HCT116 (cell line): ENCODE measurements around the gene ALX3. TPM values are rescaled to one million over a fixed set of nuclear protein-coding genes. Genes with fewer than 3 reads are reported as not detected.

ENCODE experiments used
- ATAC-seq: fragments of 200-7000 bp; cut with Tn5 transposase; 2 replicates; pipeline ENCODE4 v1.9.1; 2020; ENCODE audit warnings: mild to moderate bottlenecking, moderate library complexity
- BruUV-seq: library from RNA; stranded (reverse); fragments of 400-500 nt; replicated peaks from 2 replicates; lab custom pipeline; 2021; lab: Mats Ljungman, UMichigan
- CTCF ChIA-PET: fragments of 300-600 bp; sonication (Branson Sonifier 250); formaldehyde crosslinking; loops from one replicate; lab custom pipeline; 2021; ENCODE audit warnings: antibody characterized with exemption; lab: Charles Lee
- POLR2A ChIA-PET: fragments of 300-600, 350-600 bp; sonication (Branson Sonifier 250); formaldehyde crosslinking; loops from one replicate; lab custom pipeline; 2021; ENCODE audit warnings: antibody characterized with exemption; lab: Charles Lee
- RAD21 ChIA-PET, 2 experiments: fragments of 300-600 bp; sonication (Branson Sonifier 250); formaldehyde crosslinking; loops; one replicate each; lab custom pipeline; 2023; ENCODE audit warnings: low total read pairs in 2 of 2; ENCODE audit not compliant: uncharacterized antibody in 2 of 2, unreplicated experiment in 2 of 2, low non-redundant PET in 1 of 2; lab: Charles Lee
- DNase-seq: peaks from one replicate; pipeline ENCODE4 v3.0.0-alpha.2; 2010; ENCODE audit warnings: low read depth, low spot score
- H2AFZ ChIP-seq: fragments of 200-600 bp; shearing (Covaris generic), sonication (generic); 2 replicates; pipeline ENCODE4 v1.6.1; 2017; ENCODE audit warnings: low read depth, mixed run types, mixed read lengths, antibody characterized with exemption, low read length; ENCODE audit not compliant: poor library complexity, severe bottlenecking
- H3K27ac ChIP-seq: 2 replicates; pipeline ENCODE4 v1.5.1; 2012; ENCODE audit warnings: low read depth, low read length
- H3K27me3 ChIP-seq: fragments of 200-600 bp; sonication (generic); 2 replicates; pipeline ENCODE4 v1.6.1; 2016; ENCODE audit warnings: mixed run types, low read length, mixed read lengths; ENCODE audit not compliant: insufficient read depth
- H3K36me3 ChIP-seq, 2 experiments: fragments of 200-500 bp in 1 of 2; fragments of 200-600 bp in 1 of 2; sonication (Bioruptor generic) in 1 of 2; sonication (generic) in 1 of 2; 2 replicates each; pipeline versions ENCODE4 v1.5.1 to v1.6.1; 2014 to 2016; ENCODE audit warnings: low read length in 2 of 2, inconsistent platforms in 1 of 2, mixed read lengths in 1 of 2, mixed run types in 1 of 2; ENCODE audit not compliant: insufficient read depth in 2 of 2, control insufficient read depth in 1 of 2
- H3K4me1 ChIP-seq, 2 experiments: fragments of 200-600 bp in 1 of 2; sonication (generic) in 1 of 2; 2 replicates each; pipeline versions ENCODE4 v1.5.1 to v1.6.1; 2012 to 2017; ENCODE audit warnings: low read length in 2 of 2, inconsistent platforms in 1 of 2, mild to moderate bottlenecking in 1 of 2, mixed read lengths in 1 of 2, mixed run types in 1 of 2, moderate library complexity in 1 of 2; ENCODE audit not compliant: insufficient read depth in 2 of 2, control insufficient read depth in 1 of 2
- H3K4me2 ChIP-seq: fragments of 200-600 bp; sonication (generic); 2 replicates; pipeline ENCODE4 v1.6.1; 2017; ENCODE audit warnings: mixed run types, low read length, mixed read lengths
- H3K4me3 ChIP-seq, 2 experiments: fragments of 200-600 bp in 1 of 2; sonication (generic) in 1 of 2; replicated peaks in 1 of 2; 2 replicates each; pipeline ENCODE4 v1.5.1; 2011 to 2016; ENCODE audit warnings: low read length in 2 of 2, control low read depth in 1 of 2, low read depth in 1 of 2, mild to moderate bottlenecking in 1 of 2, mixed read lengths in 1 of 2, mixed run types in 1 of 2
- H3K79me2 ChIP-seq: fragments of 200-600 bp; sonication (generic); 2 replicates; pipeline ENCODE4 v1.6.1; 2017; ENCODE audit warnings: mild to moderate bottlenecking, mixed run types, low read length, moderate library complexity, mixed read lengths; ENCODE audit not compliant: insufficient read depth
- H3K9ac ChIP-seq: fragments of 200-600 bp; sonication (generic); 2 replicates; pipeline ENCODE4 v1.6.1; 2016; ENCODE audit warnings: low read length, mixed read lengths
- H3K9me2 ChIP-seq: fragments of 200-600 bp; sonication (generic), shearing (Covaris generic); 2 replicates; pipeline ENCODE4 v1.6.1; 2017; ENCODE audit warnings: mixed run types, mild to moderate bottlenecking, moderate library complexity; ENCODE audit not compliant: insufficient read depth
- H3K9me3 ChIP-seq, 2 experiments: fragments of 200-500 bp in 1 of 2; fragments of 200-600 bp in 1 of 2; sonication (Bioruptor generic) in 1 of 2; sonication (generic) in 1 of 2; 2 replicates each; pipeline ENCODE4 v1.6.1; 2014 to 2017; ENCODE audit warnings: low read length in 2 of 2, mixed read lengths in 2 of 2, inconsistent platforms in 1 of 2, low read depth in 1 of 2, mild to moderate bottlenecking in 1 of 2, mixed run types in 1 of 2, moderate library complexity in 1 of 2; ENCODE audit not compliant: control insufficient read depth in 1 of 2, insufficient read depth in 1 of 2
- H4K20me1 ChIP-seq: fragments of 200-600 bp; sonication (generic), shearing (Covaris generic); 2 replicates; pipeline ENCODE4 v1.6.1; 2017; ENCODE audit warnings: mixed run types, mild to moderate bottlenecking, moderate library complexity; ENCODE audit not compliant: insufficient read depth
- ATF3 ChIP-seq: IDR thresholded peaks from 2 replicates; pipeline ENCODE4 v1.6.1; 2012
- CBX3 ChIP-seq: IDR thresholded peaks from 2 replicates; pipeline ENCODE4 v1.6.1; 2012; ENCODE audit warnings: low read depth
- CEBPB ChIP-seq: IDR thresholded peaks from 2 replicates; pipeline ENCODE4 v1.6.1; 2012; ENCODE audit warnings: low read depth
- EGR1 ChIP-seq: IDR thresholded peaks from 2 replicates; pipeline ENCODE4 v1.6.1; 2012; ENCODE audit warnings: low read depth
- ELF1 ChIP-seq: IDR thresholded peaks from 2 replicates; pipeline ENCODE4 v1.6.1; 2012; ENCODE audit warnings: low read depth, borderline replicate concordance
- EZH2 ChIP-seq: fragments of 200-600 bp; sonication (generic); IDR thresholded peaks from 2 replicates; pipeline ENCODE4 v1.6.1; 2017; ENCODE audit warnings: antibody characterized with exemption, mixed run types
- EZH2phosphoT487 ChIP-seq: fragments of 200-600 bp; IDR thresholded peaks from 2 replicates; pipeline ENCODE4 v1.6.1; 2018; ENCODE audit warnings: antibody characterized with exemption, borderline replicate concordance
- JUND ChIP-seq: IDR thresholded peaks from 2 replicates; pipeline ENCODE4 v1.6.1; 2012
- RAD21 ChIP-seq: IDR thresholded peaks from 2 replicates; pipeline ENCODE4 v1.6.1; 2012; ENCODE audit warnings: low read depth, mild to moderate bottlenecking
- SIN3A ChIP-seq: IDR thresholded peaks from 2 replicates; pipeline ENCODE4 v1.6.1; 2012; ENCODE audit warnings: low read depth
- SP1 ChIP-seq: IDR thresholded peaks from 2 replicates; pipeline ENCODE4 v1.6.1; 2012; ENCODE audit warnings: low read depth
- SRF ChIP-seq: IDR thresholded peaks from 2 replicates; pipeline ENCODE4 v1.6.1; 2012; ENCODE audit warnings: low read depth
- TCF7L2 ChIP-seq: IDR thresholded peaks from 2 replicates; pipeline ENCODE4 v1.7.0; 2011; ENCODE audit warnings: borderline replicate concordance, inconsistent platforms; ENCODE audit not compliant: insufficient read depth, insufficient read length; ENCODE audit errors: extremely low read depth
- YY1 ChIP-seq: IDR thresholded peaks from 2 replicates; pipeline ENCODE4 v1.6.1; 2011; ENCODE audit warnings: low read length, low read depth, moderate library complexity, mild to moderate bottlenecking; ENCODE audit not compliant: insufficient replicate concordance; ENCODE audit errors: extremely low read depth
- ZFX ChIP-seq: fragments of 450-650 bp; IDR thresholded peaks from 2 replicates; pipeline ENCODE4 v1.6.1; 2017
- ZNF274 ChIP-seq: fragments of 200-500 bp; sonication (Bioruptor generic); IDR thresholded peaks from 2 replicates; pipeline ENCODE4 v1.6.1; 2014; ENCODE audit warnings: mild to moderate bottlenecking, low read depth, low read length, inconsistent platforms
- intact Hi-C: fragments of 100-400 bp; cut with micrococcal nuclease; formaldehyde crosslinking; loops from 2 replicates; pipeline ENCODE4 v1.10.0; 2022
- total RNA-seq: library from RNA; stranded (reverse); gene quantifications from one replicate; pipeline ENCODE4 v1.2.1, GENCODE V29; 2021; ENCODE audit not compliant: unreplicated experiment
- TF ChIP-seq, protein P1 (sequence below), 3 experiments: fragments of 200-600 bp in 1 of 3; sonication (generic) in 1 of 3; IDR thresholded peaks in 2 of 3; conservative IDR thresholded peaks in 1 of 3; 2 replicates each; pipeline ENCODE4 v1.5.1; 2012 to 2017; ENCODE audit warnings: low read depth in 2 of 3, low read length in 2 of 3, antibody characterized with exemption in 1 of 3, borderline replicate concordance in 1 of 3, control low read depth in 1 of 3, mild to moderate bottlenecking in 1 of 3, mixed read lengths in 1 of 3, mixed run types in 1 of 3, moderate library complexity in 1 of 3; ENCODE audit not compliant: insufficient read depth in 1 of 3

Gene ALX3
- total RNA-seq, 1 experiment from 2014 or later = not detected

DNA sequence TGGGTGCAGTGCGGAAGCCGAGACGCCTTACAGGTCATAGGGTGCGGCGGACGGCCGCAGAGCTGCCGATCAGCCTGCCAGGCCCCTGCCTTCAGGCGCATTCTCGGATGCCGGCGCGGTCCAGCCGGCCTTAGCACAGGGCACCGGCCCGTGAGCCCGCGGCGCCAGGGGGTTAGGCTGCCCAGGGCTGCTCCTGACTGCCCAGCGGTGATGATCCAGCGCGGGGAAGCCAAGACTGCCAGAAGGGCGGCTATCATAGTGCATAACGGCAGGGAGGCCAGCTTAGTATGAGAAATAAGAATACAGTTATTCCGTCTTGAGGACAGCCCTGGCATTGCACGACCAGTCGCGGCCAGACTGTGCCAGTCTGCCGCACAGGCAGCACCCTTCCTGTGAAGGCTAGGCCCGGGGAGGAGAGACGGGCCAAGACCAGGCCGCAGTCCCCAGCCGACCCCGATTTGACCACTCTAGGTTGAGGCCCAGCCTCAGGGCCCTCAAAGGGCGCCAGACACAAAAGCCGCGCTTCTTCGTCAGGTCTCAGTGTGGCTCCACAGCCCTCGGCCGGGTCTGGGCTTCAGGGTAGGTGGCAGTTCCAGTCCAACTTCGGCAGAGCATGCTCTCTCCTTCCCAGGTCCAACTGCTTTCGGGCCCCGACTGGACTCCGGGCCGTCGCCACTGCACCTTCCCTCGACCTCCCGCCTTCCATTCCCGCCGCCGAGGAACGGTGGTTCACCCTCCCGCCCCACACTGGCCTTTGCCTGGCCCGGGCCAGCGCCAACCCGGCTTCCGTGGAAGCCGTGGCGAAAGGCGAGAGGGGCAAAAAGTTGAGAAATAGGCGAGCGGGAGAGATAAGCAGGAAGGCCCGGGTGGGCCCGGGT is 829 bp downstream of the ALX3 start:
- no peaks in the 10 kb centered on the region for H3K27me3 ChIP-seq
- ChIA-PET RAD21 (no interaction called here), CTCF (interaction anchor here (0.5 kb wide), 1 partner anchor 1160 kb away, joined by 3 read pairs; no protein-coding TSS in a partner anchor), POLR2A (no interaction called here)
- intact Hi-C loops = no loop called here
- H3K36me3 ChIP-seq = no peaks in the 10 kb centered on the region
- DNase-seq (no peak), ATAC-seq (no peak)
- H3K27ac ChIP-seq = no peak overlapping the region
- H2AFZ ChIP-seq = no peak overlapping the region
- no TSS peak for BruUV-seq
- no peak for TF ChIP-seq ZFX
- no peak for TF ChIP-seq ATF3
- TF ChIP-seq JUND = no peak
- TF ChIP-seq ZNF274 = no peak
- H3K4me3 ChIP-seq = no peak overlapping the region
- H3K9ac ChIP-seq = no peak overlapping the region
- no peaks in the 10 kb centered on the region for H3K9me3 ChIP-seq
- no peaks in the 10 kb centered on the region for H3K4me1 ChIP-seq
- H3K4me2 ChIP-seq = no peak overlapping the region
- no peaks in the 10 kb centered on the region for H3K9me2 ChIP-seq
- no peaks in the 10 kb centered on the region for H4K20me1 ChIP-seq
- no peaks in the 10 kb centered on the region for H3K79me2 ChIP-seq

GRCh38 chr1:110068646-110069403 is 1.6 kb downstream of the ALX3 start:
- H4K20me1 ChIP-seq = no peaks in the 10 kb centered on the region
- ATAC-seq = no peak
- no peak for DNase-seq
- no peak overlapping the region for H3K4me3 ChIP-seq
- H3K4me2 ChIP-seq = no peak overlapping the region
- intact Hi-C loops = no loop called here
- ChIA-PET CTCF (interaction anchor here (0.5 kb wide), 1 partner anchor 1159 kb away, joined by 3 read pairs; no protein-coding TSS in a partner anchor), RAD21 (no interaction called here), POLR2A (no interaction called here)
- H3K79me2 ChIP-seq = no peaks in the 10 kb centered on the region
- no peaks in the 10 kb centered on the region for H3K9me3 ChIP-seq
- no peaks in the 10 kb centered on the region for H3K36me3 ChIP-seq
- H3K9ac ChIP-seq = no peak overlapping the region
- BruUV-seq = no TSS peak
- H3K27me3 ChIP-seq = no peaks in the 10 kb centered on the region
- no peak overlapping the region for H2AFZ ChIP-seq
- H3K27ac ChIP-seq = no peak overlapping the region
- no peaks in the 10 kb centered on the region for H3K4me1 ChIP-seq
- H3K9me2 ChIP-seq = no peaks in the 10 kb centered on the region
- TF ChIP-seq SRF = no peak
- TF ChIP-seq SP1 = no peak
- no peak for TF ChIP-seq EZH2phosphoT487
- no peak for TF ChIP-seq ATF3
- TF ChIP-seq TCF7L2 = no peak
- TF ChIP-seq, protein P1, sequence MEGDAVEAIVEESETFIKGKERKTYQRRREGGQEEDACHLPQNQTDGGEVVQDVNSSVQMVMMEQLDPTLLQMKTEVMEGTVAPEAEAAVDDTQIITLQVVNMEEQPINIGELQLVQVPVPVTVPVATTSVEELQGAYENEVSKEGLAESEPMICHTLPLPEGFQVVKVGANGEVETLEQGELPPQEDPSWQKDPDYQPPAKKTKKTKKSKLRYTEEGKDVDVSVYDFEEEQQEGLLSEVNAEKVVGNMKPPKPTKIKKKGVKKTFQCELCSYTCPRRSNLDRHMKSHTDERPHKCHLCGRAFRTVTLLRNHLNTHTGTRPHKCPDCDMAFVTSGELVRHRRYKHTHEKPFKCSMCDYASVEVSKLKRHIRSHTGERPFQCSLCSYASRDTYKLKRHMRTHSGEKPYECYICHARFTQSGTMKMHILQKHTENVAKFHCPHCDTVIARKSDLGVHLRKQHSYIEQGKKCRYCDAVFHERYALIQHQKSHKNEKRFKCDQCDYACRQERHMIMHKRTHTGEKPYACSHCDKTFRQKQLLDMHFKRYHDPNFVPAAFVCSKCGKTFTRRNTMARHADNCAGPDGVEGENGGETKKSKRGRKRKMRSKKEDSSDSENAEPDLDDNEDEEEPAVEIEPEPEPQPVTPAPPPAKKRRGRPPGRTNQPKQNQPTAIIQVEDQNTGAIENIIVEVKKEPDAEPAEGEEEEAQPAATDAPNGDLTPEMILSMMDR (IDR thresholded peaks at IDR 0.05 in 2 of 3, conservative IDR thresholded peaks at IDR 0.05 in 1 of 3; ENCODE audit: borderline replicate concordance in 1 of 3, insufficient read depth in 1 of 3, low read depth in 2 of 3, low read length in 2 of 3) = no peak
- TF ChIP-seq RAD21 = no peak
- no peak for TF ChIP-seq ZFX
- no peak for TF ChIP-seq YY1
- no peak for TF ChIP-seq ELF1
- no peak for TF ChIP-seq CBX3
- TF ChIP-seq EGR1 = no peak
- no peak for TF ChIP-seq SIN3A
- no peak for TF ChIP-seq EZH2
- no peak for TF ChIP-seq JUND
- TF ChIP-seq CEBPB = no peak
